ENCODE measurements around the gene CHID1. TPM values are rescaled to one million over a fixed set of nuclear protein-coding genes. Genes with fewer than 3 reads are reported as not detected.

Gene CHID1
- polyA plus RNA-seq, 1 donor from 2014 or later, result 51.2 TPM

GRCh38 chr11:837189-837989 is 73.2 kb downstream of the CHID1 start:
- Histone ChIP-seq H3K9me3 (ENCODE audit: low read length) (no peaks in the 10 kb centered on the region), H3K9me2 (ENCODE audit: insufficient read depth, low read length) (no peaks in the 10 kb centered on the region), H4K20me1 (ENCODE audit: insufficient read depth) (no peaks in the 10 kb centered on the region), H3K27me3 (ENCODE audit: insufficient read depth, low read depth, low read length) (no peaks in the 10 kb centered on the region), H3K36me3 (ENCODE audit: insufficient read depth, low read length) (no peaks in the 10 kb centered on the region), H3F3A (ENCODE audit: insufficient read depth, low read length, poor library complexity, severe bottlenecking) (no peaks in the 10 kb centered on the region), H3K9ac (ENCODE audit: low read length) (no peak overlapping the region), H3K4me3 (ENCODE audit: low read length) (no peak overlapping the region), H3K79me2 (replicated peaks; ENCODE audit: insufficient read depth, low read length) (peaks cover 12% of the 10 kb centered on the region), H3K4me2 (ENCODE audit: low read length) (no peak overlapping the region), H2AFZ (ENCODE audit: low read depth, low read length) (no peak overlapping the region), H3K27ac (ENCODE audit: low read length) (no peak overlapping the region)
- TF ChIP-seq RAD21 (conservative IDR thresholded peaks at IDR 0.05) (no peak), POLR2AphosphoS5 (IDR thresholded peaks at IDR 0.05) (no peak), SMC3 (conservative IDR thresholded peaks at IDR 0.05; ENCODE audit: poor library complexity) (no peak), EP300 (conservative IDR thresholded peaks at IDR 0.05; ENCODE audit: poor library complexity, severe bottlenecking) (no peak), TAF1 (IDR thresholded peaks at IDR 0.05; ENCODE audit: low read depth) (no peak), CTCF (IDR thresholded peaks at IDR 0.05; ENCODE audit: poor library complexity, severe bottlenecking) (no peak), EZH2 (IDR thresholded peaks at IDR 0.05; ENCODE audit: borderline replicate concordance, insufficient read depth, low read length, poor library complexity, severe bottlenecking) (no peak), REST (IDR thresholded peaks at IDR 0.05; ENCODE audit: borderline replicate concordance) (no peak), MXI1 (conservative IDR thresholded peaks at IDR 0.05; ENCODE audit: poor library complexity, severe bottlenecking) (no peak)

GRCh38 chr11:836700-837099 is 73.9 kb downstream of the CHID1 start:
- no peaks in the 10 kb centered on the region for H3K9me3 ChIP-seq (ENCODE audit: low read length)
- H4K20me1 ChIP-seq (ENCODE audit: insufficient read depth), result no peaks in the 10 kb centered on the region
- H2AFZ ChIP-seq (ENCODE audit: low read depth, low read length), result no peak overlapping the region
- H3K4me3 ChIP-seq (ENCODE audit: low read length), result no peak overlapping the region
- H3K27ac ChIP-seq (ENCODE audit: low read length), result no peak overlapping the region
- H3K79me2 ChIP-seq (replicated peaks; ENCODE audit: insufficient read depth, low read length), result peaks cover 6% of the 10 kb centered on the region
- no peaks in the 10 kb centered on the region for H3K9me2 ChIP-seq (ENCODE audit: insufficient read depth, low read length)
- H3K36me3 ChIP-seq (ENCODE audit: insufficient read depth, low read length), result no peaks in the 10 kb centered on the region
- TF ChIP-seq MXI1 (conservative IDR thresholded peaks at IDR 0.05; ENCODE audit: poor library complexity, severe bottlenecking) (no peak), POLR2AphosphoS5 (IDR thresholded peaks at IDR 0.05) (no peak), EP300 (conservative IDR thresholded peaks at IDR 0.05; ENCODE audit: poor library complexity, severe bottlenecking) (no peak), SMC3 (conservative IDR thresholded peaks at IDR 0.05; ENCODE audit: poor library complexity) (no peak), CTCF (IDR thresholded peaks at IDR 0.05; ENCODE audit: poor library complexity, severe bottlenecking) (no peak), RAD21 (conservative IDR thresholded peaks at IDR 0.05) (no peak), TAF1 (IDR thresholded peaks at IDR 0.05; ENCODE audit: low read depth) (no peak), REST (IDR thresholded peaks at IDR 0.05; ENCODE audit: borderline replicate concordance) (no peak), EZH2 (IDR thresholded peaks at IDR 0.05; ENCODE audit: borderline replicate concordance, insufficient read depth, low read length, poor library complexity, severe bottlenecking) (no peak)
- no peaks in the 10 kb centered on the region for H3F3A ChIP-seq (ENCODE audit: insufficient read depth, low read length, poor library complexity, severe bottlenecking)
- no peak overlapping the region for H3K9ac ChIP-seq (ENCODE audit: low read length)
- H3K4me2 ChIP-seq (ENCODE audit: low read length), result no peak overlapping the region
- no peaks in the 10 kb centered on the region for H3K27me3 ChIP-seq (ENCODE audit: insufficient read depth, low read depth, low read length)

Data from neural cell (in vitro differentiated cells).